Ishikawa (cell line): ENCODE results near the gene ATP8A2.

ENCODE experiments used
- CEBPB ChIP-seq: IDR thresholded peaks from 2 replicates; pipeline ENCODE4 v1.6.1; 2012
- CREB1 ChIP-seq: IDR thresholded peaks from 2 replicates; pipeline ENCODE4 v1.6.1; 2012; ENCODE audit warnings: low read depth
- EGR1 ChIP-seq: IDR thresholded peaks from 2 replicates; pipeline ENCODE4 v1.6.1; 2012
- EP300 ChIP-seq: IDR thresholded peaks from 2 replicates; pipeline ENCODE4 v1.6.1; 2012; ENCODE audit warnings: borderline replicate concordance
- FOXM1 ChIP-seq: IDR thresholded peaks from 2 replicates; pipeline ENCODE4 v1.6.1; 2012; ENCODE audit warnings: low read depth, borderline replicate concordance
- MAX ChIP-seq: IDR thresholded peaks from 2 replicates; pipeline ENCODE4 v1.6.1; 2012
- NFIC ChIP-seq: IDR thresholded peaks from 2 replicates; pipeline ENCODE4 v1.6.1; 2012
- RAD21 ChIP-seq: IDR thresholded peaks from 2 replicates; pipeline ENCODE4 v1.6.1; 2012; ENCODE audit warnings: low read depth
- REST ChIP-seq: IDR thresholded peaks from 2 replicates; pipeline ENCODE4 v1.6.1; 2012; ENCODE audit warnings: low read depth, mild to moderate bottlenecking
- TAF1 ChIP-seq: IDR thresholded peaks from 2 replicates; pipeline ENCODE4 v1.6.1; 2012; ENCODE audit warnings: low read depth, mild to moderate bottlenecking
- TCF12 ChIP-seq: IDR thresholded peaks from 2 replicates; pipeline ENCODE4 v1.6.1; 2012; ENCODE audit warnings: low read depth
- TEAD4 ChIP-seq: IDR thresholded peaks from 2 replicates; pipeline ENCODE4 v1.6.1; 2012
- USF1 ChIP-seq: IDR thresholded peaks from 2 replicates; pipeline ENCODE4 v1.6.1; 2012
- YY1 ChIP-seq: IDR thresholded peaks from 2 replicates; pipeline ENCODE4 v1.6.1; 2012; ENCODE audit warnings: low read depth
- ZBTB7A ChIP-seq: IDR thresholded peaks from 2 replicates; pipeline ENCODE4 v1.6.1; 2012; ENCODE audit warnings: low read depth

ATP8A2 gene

GRCh38 chr13:25397763-25398162, 26.0 kb downstream of the ATP8A2 start:
- TF ChIP-seq TAF1 = no peak
- no peak for TF ChIP-seq NFIC
- no peak for TF ChIP-seq CEBPB
- no peak for TF ChIP-seq CREB1
- TF ChIP-seq RAD21 = no peak
- TF ChIP-seq MAX = no peak
- no peak for TF ChIP-seq ZBTB7A
- no peak for TF ChIP-seq EP300
- TF ChIP-seq TCF12 = no peak
- no peak for TF ChIP-seq EGR1
- no peak for TF ChIP-seq REST
- no peak for TF ChIP-seq USF1
- TF ChIP-seq TEAD4 = no peak
- TF ChIP-seq YY1 = no peak
- no peak for TF ChIP-seq FOXM1

- TF ChIP-seq CREB1 = no peak
- no peak for TF ChIP-seq EP300
- no peak for TF ChIP-seq REST
- TF ChIP-seq NFIC = no peak
- TF ChIP-seq USF1 = no peak
- no peak for TF ChIP-seq CEBPB
- no peak for TF ChIP-seq ZBTB7A
- no peak for TF ChIP-seq EGR1
- TF ChIP-seq FOXM1 = no peak
- no peak for TF ChIP-seq YY1
- no peak for TF ChIP-seq TCF12
- no peak for TF ChIP-seq TEAD4
- TF ChIP-seq RAD21 = no peak
- no peak for TF ChIP-seq MAX
- TF ChIP-seq TAF1 = no peak
Measured at GRCh38 chr13:25400925-25401324, 29.2 kb downstream of the ATP8A2 start.

- TF ChIP-seq REST (no peak), YY1 (no peak), TCF12 (no peak), NFIC (no peak), MAX (no peak), EGR1 (no peak), RAD21 (no peak), CREB1 (no peak), ZBTB7A (no peak), TEAD4 (no peak), CEBPB (no peak), TAF1 (no peak), FOXM1 (no peak), USF1 (no peak)
Measured at GRCh38 chr13:25401958-25402357, 30.2 kb downstream of the ATP8A2 start.

- TF ChIP-seq CEBPB = no peak
- TF ChIP-seq USF1 = no peak
- no peak for TF ChIP-seq TAF1
- no peak for TF ChIP-seq REST
- no peak for TF ChIP-seq EGR1
- TF ChIP-seq FOXM1 = no peak
- TF ChIP-seq YY1 = no peak
- TF ChIP-seq TEAD4 = no peak
- no peak for TF ChIP-seq TCF12
- no peak for TF ChIP-seq EP300
- no peak for TF ChIP-seq NFIC
- TF ChIP-seq MAX = no peak
- no peak for TF ChIP-seq CREB1
- no peak for TF ChIP-seq RAD21
- no peak for TF ChIP-seq ZBTB7A
Measured at GRCh38 chr13:25406377-25406776, 34.6 kb downstream of the ATP8A2 start.
